Measurements from ENCODE around the gene PIK3C3. TPM values are rescaled to one million over a fixed set of nuclear protein-coding genes. Genes with fewer than 3 reads are reported as not detected.
"Not testable (repeated sequence)": the region's sequence is repeated elsewhere in the genome, so short reads cannot be mapped to it uniquely, and the experiment has no call there.

PIK3C3 gene
- total RNA-seq, 4 donors from 2014 or later, result 35.5 to 54.7 (median 39.6) TPM

- H3K4me3 ChIP-seq (ENCODE audit: low read depth, poor library complexity, severe bottlenecking), result no peak overlapping the region
- TF ChIP-seq POLR2A (IDR thresholded peaks at IDR 0.05) (no peak), CTCF (IDR thresholded peaks at IDR 0.05) (no peak)
- DNase-seq (ENCODE audit: low spot score in 2 of 2), result no peak
- intact Hi-C loops (cut with DNase I; ENCODE audit: low total_unique reads), result no loop called here
- WGBS, 2 donors, result 60 to 79% methylated on average over 1 of the region's 1 CpG
Observed at GRCh38 chr18:42100248-42100647, 145.2 kb downstream of the PIK3C3 start.

- intact Hi-C loops (cut with DNase I; ENCODE audit: low total_unique reads), result no loop called here
- H3K4me3 ChIP-seq (ENCODE audit: low read depth, poor library complexity, severe bottlenecking), result no peak overlapping the region
- WGBS, 2 donors, result 63 to 70% methylated on average over 2 of the region's 2 CpGs
- DNase-seq (ENCODE audit: low spot score in 2 of 2), result no peak
- TF ChIP-seq POLR2A (IDR thresholded peaks at IDR 0.05) (no peak), CTCF (IDR thresholded peaks at IDR 0.05) (no peak)
Observed at GRCh38 chr18:42100911-42101310, 145.9 kb downstream of the PIK3C3 start.

GRCh38 chr18:42105394-42105793 lies 150.4 kb downstream of the PIK3C3 start:
- H3K4me3 ChIP-seq (ENCODE audit: low read depth, poor library complexity, severe bottlenecking), result no peak overlapping the region

GRCh38 chr18:42106784-42107183 lies 151.8 kb downstream of the PIK3C3 start:
- WGBS, 2 donors, result 39 to 64% methylated on average over 2 of the region's 2 CpGs
- TF ChIP-seq CTCF (IDR thresholded peaks at IDR 0.05), result no peak
- no peak for TF ChIP-seq POLR2A (IDR thresholded peaks at IDR 0.05)
- intact Hi-C loops (cut with DNase I; ENCODE audit: low total_unique reads), result no loop called here
- no peak for DNase-seq (ENCODE audit: low spot score in 2 of 2)
- H3K4me3 ChIP-seq (ENCODE audit: low read depth, poor library complexity, severe bottlenecking), result no peak overlapping the region

More at GRCh38 chr18:42105394-42105793, 150.4 kb downstream of the PIK3C3 start:
- DNase-seq (ENCODE audit: low spot score in 2 of 2), result no peak
- 89 to 94% methylated on average over 2 of the region's 2 CpGs for WGBS, 2 donors
- intact Hi-C loops (cut with DNase I; ENCODE audit: low total_unique reads), result no loop called here
- no peak for TF ChIP-seq CTCF (IDR thresholded peaks at IDR 0.05)
- no peak for TF ChIP-seq POLR2A (IDR thresholded peaks at IDR 0.05)

GRCh38 chr18:42107287-42107686 lies 152.3 kb downstream of the PIK3C3 start:
- TF ChIP-seq POLR2A (IDR thresholded peaks at IDR 0.05) (no peak), CTCF (IDR thresholded peaks at IDR 0.05) (no peak)
- DNase-seq (ENCODE audit: low spot score in 2 of 2), result no peak
- no peak overlapping the region for H3K4me3 ChIP-seq (ENCODE audit: low read depth, poor library complexity, severe bottlenecking)
- intact Hi-C loops (cut with DNase I; ENCODE audit: low total_unique reads), result no loop called here
- 92% methylated on average over 4 of the region's 4 CpGs for WGBS, 2 donors

GRCh38 chr18:42107691-42108450 lies 152.8 kb downstream of the PIK3C3 start:
- no peak overlapping the region for H3K4me3 ChIP-seq (ENCODE audit: low read depth, poor library complexity, severe bottlenecking)
- 81 to 83% methylated on average over 10 of the region's 10 CpGs for WGBS, 2 donors
- no peak for DNase-seq (ENCODE audit: low spot score in 2 of 2)
- TF ChIP-seq CTCF (IDR thresholded peaks at IDR 0.05) (no peak), POLR2A (IDR thresholded peaks at IDR 0.05) (no peak)
- intact Hi-C loops (cut with DNase I; ENCODE audit: low total_unique reads), result no loop called here

GRCh38 chr18:42112147-42112546 lies 157.1 kb downstream of the PIK3C3 start:
- not testable (repeated sequence) for H3K4me3 ChIP-seq (ENCODE audit: low read depth, poor library complexity, severe bottlenecking); DNase-seq (ENCODE audit: low spot score in 2 of 2)
- intact Hi-C loops (cut with DNase I; ENCODE audit: low total_unique reads), result loop anchor here (10.0 kb wide), 1 partner anchor 1153 kb away; no protein-coding TSS in a partner anchor
- 85 to 91% methylated on average over 5 of the region's 5 CpGs for WGBS, 2 donors
